H1 (cell line): ENCODE data around the gene OSBP2. TPM values are rescaled to one million over a fixed set of nuclear protein-coding genes. Genes with fewer than 3 reads are reported as not detected.

Experiments
- CTCF ChIA-PET: fragments of 300-600 bp; sonication (Branson Sonifier 250); formaldehyde crosslinking; loops from one replicate; lab custom pipeline; 2021; ENCODE audit not compliant: partially characterized antibody; lab: Charles Lee
- POLR2A ChIA-PET: fragments of 300-600 bp; sonication (Branson Sonifier 250); formaldehyde crosslinking; loops from one replicate; lab custom pipeline; 2021; ENCODE audit warnings: inconsistent platforms; ENCODE audit not compliant: partially characterized antibody; lab: Charles Lee
- DNase-seq, 2 experiments: peaks; one replicate each; pipeline versions ENCODE4 v3.0.0 to v3.0.0-alpha.2; 2010 to 2022; ENCODE audit warnings: low spot score in 2 of 2, low read depth in 1 of 2, mixed read lengths in 1 of 2
- FAIRE-seq: peaks from 2 replicates; lab custom pipeline; 2011; peaks lifted over from hg19 to GRCh38; lab: Jason Lieb, UNC
- H2AFZ ChIP-seq: 2 replicates; pipeline ENCODE4 v1.8.1; 2012; ENCODE audit warnings: low read length, inconsistent platforms
- H2AK5ac ChIP-seq: 2 replicates; pipeline ENCODE4 v1.6.1; 2013; ENCODE audit warnings: low read depth, low read length
- H2BK120ac ChIP-seq: replicated peaks from 2 replicates; pipeline ENCODE3; 2013; ENCODE audit warnings: low read depth, low read length, inconsistent platforms
- H2BK12ac ChIP-seq: 2 replicates; pipeline ENCODE4 v1.6.1; 2013; ENCODE audit warnings: low read depth, low read length
- H2BK15ac ChIP-seq: 2 replicates; pipeline ENCODE4 v1.6.1; 2013; ENCODE audit warnings: low read length
- H2BK20ac ChIP-seq: 2 replicates; pipeline ENCODE4 v1.6.1; 2013; ENCODE audit warnings: low read length
- H2BK5ac ChIP-seq: 2 replicates; pipeline ENCODE4 v1.6.1; 2013; ENCODE audit warnings: low read depth, low read length
- H3K14ac ChIP-seq: 2 replicates; pipeline ENCODE4 v1.6.1; 2013; ENCODE audit warnings: inconsistent platforms; ENCODE audit not compliant: insufficient read length
- H3K18ac ChIP-seq: 2 replicates; pipeline ENCODE4 v1.6.1; 2013; ENCODE audit warnings: low read length; ENCODE audit errors: extremely low read depth
- H3K23ac ChIP-seq: 2 replicates; pipeline ENCODE4 v1.6.1; 2013; ENCODE audit warnings: inconsistent platforms; ENCODE audit not compliant: insufficient read length
- H3K23me2 ChIP-seq: 2 replicates; pipeline ENCODE4 v1.6.1; 2013; ENCODE audit warnings: low read depth, low read length
- H3K27ac ChIP-seq: 2 replicates; pipeline ENCODE4 v1.6.1; 2011; ENCODE audit warnings: low read depth, low read length, inconsistent platforms
- H3K27me3 ChIP-seq, 4 experiments: replicated peaks in 1 of 4; 1 replicate in 1 of 4; 2 replicates in 3 of 4; pipeline versions ENCODE4 v1.6.1 to v1.8.1; 2011 to 2013; ENCODE audit warnings: low read length in 3 of 4, mild to moderate bottlenecking in 3 of 4, inconsistent platforms in 2 of 4, mixed read lengths in 2 of 4, moderate library complexity in 1 of 4; ENCODE audit not compliant: control insufficient read depth in 3 of 4, insufficient read depth in 3 of 4; ENCODE audit errors: extremely low read depth in 1 of 4
- H3K36me3 ChIP-seq, 4 experiments: 2 replicates each; pipeline versions ENCODE4 v1.6.1 to v1.8.1; 2011 to 2013; ENCODE audit warnings: mild to moderate bottlenecking in 4 of 4, low read length in 3 of 4, moderate library complexity in 2 of 4, control low read depth in 1 of 4, inconsistent platforms in 1 of 4; ENCODE audit not compliant: insufficient read depth in 4 of 4, control insufficient read depth in 2 of 4
- H3K4ac ChIP-seq: replicated peaks from 2 replicates; pipeline ENCODE3; 2013; ENCODE audit warnings: low read length, low read depth, mixed read lengths, inconsistent platforms; ENCODE audit not compliant: insufficient read length
- H3K4me1 ChIP-seq, 4 experiments: replicated peaks in 1 of 4; 1 replicate in 1 of 4; 2 replicates in 3 of 4; pipeline versions ENCODE4 v1.6.1 to v1.8.1; 2011 to 2013; ENCODE audit warnings: low read length in 3 of 4, inconsistent platforms in 2 of 4, mixed read lengths in 1 of 4; ENCODE audit not compliant: insufficient read depth in 4 of 4, control insufficient read depth in 3 of 4
- H3K4me2 ChIP-seq, 2 experiments: 2 replicates each; pipeline versions ENCODE4 v1.6.1 to v1.8.1; 2011 to 2013; ENCODE audit warnings: low read depth in 2 of 2, low read length in 2 of 2, control low read depth in 1 of 2, inconsistent platforms in 1 of 2, mild to moderate bottlenecking in 1 of 2; ENCODE audit not compliant: insufficient read depth in 1 of 2
- H3K4me3 ChIP-seq, 4 experiments: fragments of 200-600, 300-600 bp in 1 of 4; sonication (generic), shearing (Covaris generic), sonication (Bioruptor Twin) in 1 of 4; 2 replicates each; pipeline versions ENCODE4 v1.5.1 to v1.8.1; 2011 to 2016; ENCODE audit warnings: low read length in 4 of 4, low read depth in 3 of 4, control low read depth in 2 of 4, inconsistent platforms in 2 of 4, mild to moderate bottlenecking in 2 of 4, mixed read lengths in 1 of 4, moderate library complexity in 1 of 4; ENCODE audit not compliant: insufficient read depth in 2 of 4; ENCODE audit errors: extremely low read depth in 1 of 4
- H3K56ac ChIP-seq: replicated peaks from 2 replicates; pipeline ENCODE3; 2013; ENCODE audit warnings: low read depth, mild to moderate bottlenecking, mixed read lengths, low read length, inconsistent platforms; ENCODE audit not compliant: insufficient read length
- H3K79me1 ChIP-seq: 2 replicates; pipeline ENCODE4 v1.6.1; 2013; ENCODE audit warnings: low read depth, low read length, control low read depth
- H3K79me2 ChIP-seq, 2 experiments: 2 replicates each; pipeline versions ENCODE4 v1.6.1 to v1.8.1; 2012 to 2013; ENCODE audit warnings: low read length in 2 of 2, mild to moderate bottlenecking in 2 of 2, inconsistent platforms in 1 of 2; ENCODE audit not compliant: insufficient read depth in 2 of 2, control insufficient read depth in 1 of 2
- H3K9ac ChIP-seq, 4 experiments: replicated peaks in 1 of 4; 1 replicate in 1 of 4; 2 replicates in 3 of 4; pipeline versions ENCODE4 v1.6.1 to v1.8.1; 2011 to 2013; ENCODE audit warnings: low read depth in 3 of 4, low read length in 3 of 4, control low read depth in 2 of 4, mild to moderate bottlenecking in 2 of 4, moderate library complexity in 2 of 4, inconsistent platforms in 1 of 4; ENCODE audit errors: extremely low read depth in 1 of 4
- H3K9me3 ChIP-seq, 2 experiments: 2 replicates each; pipeline versions ENCODE4 v1.6.1 to v1.8.1; 2012 to 2013; ENCODE audit warnings: mild to moderate bottlenecking in 2 of 2, moderate library complexity in 2 of 2, control low read depth in 1 of 2, inconsistent platforms in 1 of 2, low read depth in 1 of 2, low read length in 1 of 2, mixed read lengths in 1 of 2; ENCODE audit not compliant: insufficient read depth in 2 of 2
- H4K20me1 ChIP-seq, 2 experiments: replicated peaks in 1 of 2; 2 replicates each; pipeline versions ENCODE3 to v1.8.1; 2011 to 2013; ENCODE audit warnings: inconsistent platforms in 2 of 2, low read length in 2 of 2, mild to moderate bottlenecking in 1 of 2; ENCODE audit not compliant: insufficient read depth in 2 of 2, control insufficient read depth in 1 of 2
- H4K5ac ChIP-seq: 2 replicates; pipeline ENCODE4 v1.6.1; 2013; ENCODE audit warnings: low read length, low read depth, mixed read lengths, inconsistent platforms; ENCODE audit not compliant: insufficient read length
- H4K8ac ChIP-seq: 2 replicates; pipeline ENCODE4 v1.8.0; 2013; ENCODE audit warnings: mild to moderate bottlenecking, moderate library complexity, low read length, inconsistent platforms; ENCODE audit not compliant: insufficient read depth; ENCODE audit errors: extremely low read depth
- H4K91ac ChIP-seq: replicated peaks from 2 replicates; pipeline ENCODE3; 2013; ENCODE audit warnings: low read length, mixed read lengths, inconsistent platforms; ENCODE audit not compliant: insufficient read length
- BCL11A ChIP-seq, 2 experiments: IDR thresholded peaks; one replicate each; pipeline ENCODE4 v1.6.1; 2011; ENCODE audit warnings: low read depth in 2 of 2, low read length in 2 of 2, mild to moderate bottlenecking in 2 of 2
- E2F6 ChIP-seq: IDR thresholded peaks from 2 replicates; pipeline ENCODE4 v1.6.1; 2012; ENCODE audit warnings: inconsistent platforms
- GTF2F1 ChIP-seq: IDR thresholded peaks from 2 replicates; pipeline ENCODE4 v1.6.1; 2012; ENCODE audit warnings: low read depth, low read length, improper control_type of control experiment, borderline replicate concordance
- SRF ChIP-seq: IDR thresholded peaks from 2 replicates; pipeline ENCODE4 v1.6.1; 2011; ENCODE audit warnings: mild to moderate bottlenecking, low read depth, low read length, moderate library complexity
- TBP ChIP-seq: IDR thresholded peaks from 2 replicates; pipeline ENCODE4 v1.6.1; 2011; ENCODE audit warnings: low read depth, low read length, improper control_type of control experiment
- ZNF274 ChIP-seq: IDR thresholded peaks from 2 replicates; pipeline ENCODE4 v1.7.0; 2012; ENCODE audit warnings: low read length, borderline replicate concordance; ENCODE audit errors: extremely low read depth
- WGBS, 2 experiments: shearing (Covaris generic) in 1 of 2; methylation state at CpG; one replicate each; pipeline versions ENCODE4 v1.1.6 to v1.1.7; 2013 to 2015; ENCODE audit warnings: low lambda C conversion rate in 2 of 2, mixed read lengths in 2 of 2, inconsistent platforms in 1 of 2, low coverage in 1 of 2, missing lambda C conversion rate in 1 of 2; ENCODE audit not compliant: insufficient replicate concordance in 2 of 2, insufficient coverage in 1 of 2, insufficient read length in 1 of 2; ENCODE audit errors: extremely low coverage in 1 of 2, missing lambda C conversion rate in 1 of 2; 5-methylcytosine and 5-hydroxymethylcytosine counted together
- polyA plus RNA-seq, 7 experiments: library from polyadenylated mRNA; depleted of rRNA in 3 of 7; stranded (reverse) in 5 of 7; unstranded in 2 of 7; fragments of >200 nt in 5 of 7; fragments of 200-250 nt in 2 of 7; gene quantifications; 1 replicate in 5 of 7; 2 replicates in 1 of 7; 4 replicates in 1 of 7; pipeline versions ENCODE4 v1.2.1 to v1.2.3, GENCODE V29; 2011 to 2013; ENCODE audit warnings: missing spikeins in 2 of 7, mixed read lengths in 2 of 7
- total RNA-seq: library from RNA; stranded (reverse); fragmentation: NEBNext Ultra II Directional; extraction: Animal tissue kit (Norgen Biotek cat#: 25700); gene quantifications from 2 replicates; pipeline ENCODE4 v1.2.1, GENCODE V29; 2021

The OSBP2 gene
- total and polyA plus RNA-seq, 2 of the 8 experiments (the other 6 are each of a cell fraction or from before 2014, with no cell fraction given): 3.4 to 3.7 TPM

- Histone ChIP-seq H3K56ac (no peak overlapping the region), H3K14ac (no peak overlapping the region), H2BK20ac (no peak overlapping the region), H2BK120ac (no peak overlapping the region), H4K91ac (no peak overlapping the region), H2AFZ (no peak overlapping the region), H3K18ac (no peak overlapping the region), H2AK5ac (no peak overlapping the region), H2BK12ac (no peak overlapping the region), H3K79me1 (no peaks in the 10 kb centered on the region), H3K4me3 (no peak overlapping the region), H3K27me3 (no peaks in the 10 kb centered on the region), H4K20me1 (peaks cover 1 to 3% of the 10 kb centered on the region in 2 experiments), H4K5ac (no peak overlapping the region), H3K79me2 (no peaks in the 10 kb centered on the region), H3K23me2 (no peaks in the 10 kb centered on the region), H3K9me3 (no peaks in the 10 kb centered on the region), H4K8ac (no peak overlapping the region), H3K36me3 (peaks cover 0 to 9% (median 4%) of the 10 kb centered on the region in 4 experiments; a peak in 4 of 8 replicates), H3K9ac (no peak overlapping the region), H3K27ac (no peak overlapping the region), H3K23ac (no peak overlapping the region), H2BK5ac (no peak overlapping the region), H3K4me2 (peak overlapping the region in 1 of 2 experiments; percentile 51; a peak in 2 of 4 replicates), H3K4me1 (peaks cover 0 to 4% (median 4%) of the 10 kb centered on the region in 4 experiments; a peak in 5 of 7 replicates), H2BK15ac (no peak overlapping the region), H3K4ac (no peak overlapping the region)
- CTCF ChIA-PET: interaction anchor here (0.6 to 6.2 kb wide), 12 partner anchors 9 to 187 kb away, joined by 3 to 44 read pairs (median 4); no protein-coding TSS in a partner anchor
- TF ChIP-seq BCL11A (IDR thresholded peaks at IDR 0.05; ENCODE audit: low read depth in 2 of 2, low read length in 2 of 2) (no peak), SRF (no peak), GTF2F1 (no peak), E2F6 (no peak), ZNF274 (no peak), TBP (no peak)
- DNase-seq (peak in 1 of 2 experiments; percentile 43), FAIRE-seq (no peak)
- POLR2A ChIA-PET: interaction anchor here (0.7 to 1.0 kb wide), 2 partner anchors 10 to 74 kb away, joined by 3 to 5 read pairs; partner anchors contain the start of gene MORC2
- 23% methylated on average over 3 of the region's 3 CpGs; no CpG with 5 or more reads in 1 of the 2 experiments for WGBS, 2 experiments
Observed at GRCh38 chr22:30894371-30894740, 199.7 kb downstream of the OSBP2 start.
